Stimulated activated naive B cell treated with anti-CD40 and anti-IgM and Interleukin-4, amounts not matched to agents 10 μg/mL and 1 μg/mL and 100 μg/mL, for 72 hours (primary cell): ENCODE data around the gene SSBP3.

Experiments used
- ATAC-seq, 2 donors: fragments of 150-1000 bp; cut with Tn5 transposase; replicated peaks; 2 replicates each; pipeline ENCODE4 v1.10.0; 2021; ENCODE audit warnings: moderate library complexity in 1 of 2
- DNase-seq: peaks from one replicate; pipeline ENCODE4 v3.0.0; 2021
- H3K27ac Mint-ChIP-seq: one replicate; pipeline ENCODE4 v1.8.0; 2022; ENCODE audit warnings: mild to moderate bottlenecking, mixed read lengths
- H3K27me3 Mint-ChIP-seq, 2 donors: one replicate each; pipeline ENCODE4 v1.8.0; 2022; ENCODE audit warnings: mixed read lengths in 2 of 2
- H3K36me3 Mint-ChIP-seq, 2 donors: one replicate each; pipeline ENCODE4 v1.8.0; 2022; ENCODE audit warnings: mixed read lengths in 2 of 2, mild to moderate bottlenecking in 1 of 2
- H3K4me1 Mint-ChIP-seq, 2 donors: one replicate each; pipeline ENCODE4 v1.8.0; 2022; ENCODE audit warnings: mixed read lengths in 2 of 2, mild to moderate bottlenecking in 1 of 2
- H3K4me3 Mint-ChIP-seq, 2 donors: one replicate each; pipeline ENCODE4 v1.8.0; 2022; ENCODE audit warnings: mild to moderate bottlenecking in 2 of 2, mixed read lengths in 2 of 2, moderate library complexity in 1 of 2
- H3K9me3 Mint-ChIP-seq, 2 donors: one replicate each; pipeline ENCODE4 v1.8.0; 2022; ENCODE audit warnings: mixed read lengths in 2 of 2, mild to moderate bottlenecking in 1 of 2

The SSBP3 gene

GRCh38 chr1:54252371-54252936, 153.7 kb downstream of the SSBP3 start:
- ATAC-seq: no peak
- no peak for DNase-seq
- H3K27ac Mint-ChIP-seq: no peak overlapping the region
- H3K36me3 Mint-ChIP-seq: peaks cover 0 to 9% of the 10 kb centered on the region in 2 donors
- H3K4me1 Mint-ChIP-seq: no peaks in the 10 kb centered on the region
- H3K4me3 Mint-ChIP-seq: no peak overlapping the region
- H3K27me3 Mint-ChIP-seq: no peaks in the 10 kb centered on the region
- H3K9me3 Mint-ChIP-seq: no peaks in the 10 kb centered on the region

GRCh38 chr1:54250670-54251069, 155.5 kb downstream of the SSBP3 start:
- ATAC-seq (no peak), DNase-seq (no peak)
- H3K36me3 Mint-ChIP-seq: peaks cover 0 to 3% of the 10 kb centered on the region in 2 donors
- no peak overlapping the region for H3K27ac Mint-ChIP-seq
- no peaks in the 10 kb centered on the region for H3K9me3 Mint-ChIP-seq
- no peak overlapping the region for H3K4me3 Mint-ChIP-seq
- no peaks in the 10 kb centered on the region for H3K4me1 Mint-ChIP-seq
- no peaks in the 10 kb centered on the region for H3K27me3 Mint-ChIP-seq

GRCh38 chr1:54249819-54250435, 156.3 kb downstream of the SSBP3 start:
- Mint-ChIP-seq H3K9me3 (no peaks in the 10 kb centered on the region), H3K36me3 (peaks cover 0 to 3% of the 10 kb centered on the region in 2 donors), H3K27me3 (no peaks in the 10 kb centered on the region), H3K4me1 (no peaks in the 10 kb centered on the region), H3K4me3 (no peak overlapping the region), H3K27ac (no peak overlapping the region)
- ATAC-seq: no peak
- no peak for DNase-seq

GRCh38 chr1:54248966-54249365, 157.2 kb downstream of the SSBP3 start:
- Mint-ChIP-seq H3K27ac (no peak overlapping the region), H3K9me3 (no peaks in the 10 kb centered on the region), H3K36me3 (peaks cover 0 to 3% of the 10 kb centered on the region in 2 donors), H3K4me3 (no peak overlapping the region), H3K27me3 (no peaks in the 10 kb centered on the region), H3K4me1 (no peaks in the 10 kb centered on the region)
- DNase-seq (no peak), ATAC-seq (no peak)

GRCh38 chr1:54247863-54248515, 158.2 kb downstream of the SSBP3 start:
- no peak for DNase-seq
- H3K27me3 Mint-ChIP-seq: no peaks in the 10 kb centered on the region
- no peak overlapping the region for H3K4me3 Mint-ChIP-seq
- H3K4me1 Mint-ChIP-seq: no peaks in the 10 kb centered on the region
- no peak overlapping the region for H3K27ac Mint-ChIP-seq
- no peaks in the 10 kb centered on the region for H3K9me3 Mint-ChIP-seq
- peaks cover 1 to 5% of the 10 kb centered on the region in 2 donors for H3K36me3 Mint-ChIP-seq
- ATAC-seq: no peak

- Mint-ChIP-seq H3K36me3 (peaks cover 3 to 6% of the 10 kb centered on the region in 2 donors), H3K27me3 (no peaks in the 10 kb centered on the region), H3K4me3 (no peak overlapping the region), H3K27ac (no peak overlapping the region), H3K4me1 (no peaks in the 10 kb centered on the region), H3K9me3 (no peaks in the 10 kb centered on the region)
- ATAC-seq: no peak
- DNase-seq: no peak
Observed at GRCh38 chr1:54246116-54246721, 160.0 kb downstream of the SSBP3 start.

GRCh38 chr1:54245501-54245900, 160.7 kb downstream of the SSBP3 start:
- no peaks in the 10 kb centered on the region for H3K4me1 Mint-ChIP-seq
- DNase-seq (no peak), ATAC-seq (no peak)
- peaks cover 3 to 6% of the 10 kb centered on the region in 2 donors for H3K36me3 Mint-ChIP-seq
- no peaks in the 10 kb centered on the region for H3K9me3 Mint-ChIP-seq
- no peaks in the 10 kb centered on the region for H3K27me3 Mint-ChIP-seq
- no peak overlapping the region for H3K4me3 Mint-ChIP-seq
- no peak overlapping the region for H3K27ac Mint-ChIP-seq

- Mint-ChIP-seq H3K27me3 (no peaks in the 10 kb centered on the region), H3K4me3 (no peak overlapping the region), H3K36me3 (peaks cover 3% of the 10 kb centered on the region in 2 donors), H3K4me1 (no peaks in the 10 kb centered on the region), H3K27ac (no peak overlapping the region), H3K9me3 (no peaks in the 10 kb centered on the region)
- no peak for DNase-seq
- ATAC-seq: no peak
Observed at GRCh38 chr1:54244655-54245054, 161.5 kb downstream of the SSBP3 start.

- no peak overlapping the region for H3K4me3 Mint-ChIP-seq
- H3K36me3 Mint-ChIP-seq: peaks cover 3 to 8% of the 10 kb centered on the region in 2 donors
- H3K9me3 Mint-ChIP-seq: no peaks in the 10 kb centered on the region
Observed at GRCh38 chr1:54243022-54243421, 163.2 kb downstream of the SSBP3 start.

GRCh38 chr1:54241364-54241763, 164.8 kb downstream of the SSBP3 start:
- Mint-ChIP-seq H3K27ac (peak overlapping the region; percentile 56), H3K9me3 (no peaks in the 10 kb centered on the region), H3K4me3 (no peak overlapping the region), H3K27me3 (no peaks in the 10 kb centered on the region), H3K36me3 (peaks cover 3 to 20% of the 10 kb centered on the region in 2 donors), H3K4me1 (no peaks in the 10 kb centered on the region)
- DNase-seq (no peak), ATAC-seq (no peak)

More at GRCh38 chr1:54243022-54243421, 163.2 kb downstream of the SSBP3 start:
- ATAC-seq (no peak), DNase-seq (no peak)
- H3K4me1 Mint-ChIP-seq: no peaks in the 10 kb centered on the region
- no peaks in the 10 kb centered on the region for H3K27me3 Mint-ChIP-seq
- H3K27ac Mint-ChIP-seq: no peak overlapping the region

- Mint-ChIP-seq H3K27ac (peak overlapping the region; percentile 56), H3K9me3 (no peaks in the 10 kb centered on the region), H3K27me3 (no peaks in the 10 kb centered on the region), H3K4me1 (no peaks in the 10 kb centered on the region), H3K4me3 (no peak overlapping the region), H3K36me3 (peaks cover 3 to 21% of the 10 kb centered on the region in 2 donors)
- no peak for ATAC-seq
- no peak for DNase-seq
Observed at GRCh38 chr1:54240741-54241335, 165.4 kb downstream of the SSBP3 start.

GRCh38 chr1:54239631-54240031, 166.6 kb downstream of the SSBP3 start:
- Mint-ChIP-seq H3K4me3 (no peak overlapping the region), H3K9me3 (no peaks in the 10 kb centered on the region), H3K36me3 (peaks cover 3 to 21% of the 10 kb centered on the region in 2 donors), H3K4me1 (peaks cover 0 to 3% of the 10 kb centered on the region in 2 donors), H3K27ac (no peak overlapping the region), H3K27me3 (no peaks in the 10 kb centered on the region)
- no peak for DNase-seq
- no peak for ATAC-seq

GRCh38 chr1:54239035-54239383, 167.2 kb downstream of the SSBP3 start:
- Mint-ChIP-seq H3K27me3 (no peaks in the 10 kb centered on the region), H3K36me3 (peaks cover 3 to 21% of the 10 kb centered on the region in 2 donors), H3K27ac (no peak overlapping the region), H3K4me3 (no peak overlapping the region), H3K4me1 (peaks cover 0 to 3% of the 10 kb centered on the region in 2 donors), H3K9me3 (no peaks in the 10 kb centered on the region)
- no peak for ATAC-seq
- no peak for DNase-seq

GRCh38 chr1:54238353-54239034, 167.7 kb downstream of the SSBP3 start:
- DNase-seq (no peak), ATAC-seq (no peak)
- Mint-ChIP-seq H3K4me1 (peaks cover 0 to 3% of the 10 kb centered on the region in 2 donors), H3K9me3 (no peaks in the 10 kb centered on the region), H3K36me3 (peaks cover 3 to 21% of the 10 kb centered on the region in 2 donors), H3K27ac (no peak overlapping the region), H3K27me3 (no peaks in the 10 kb centered on the region), H3K4me3 (no peak overlapping the region)
